Epithelial cell of prostate (primary cell): ENCODE results near the gene PTPRN.
A peak's percentile ranks its signal among the peaks of the same experiment; 100 is the strongest.
"Not testable (repeated sequence)": the region's sequence is repeated elsewhere in the genome, so short reads cannot be mapped to it uniquely, and the experiment has no call there.

ENCODE experiments used
- DNase-seq: peaks from one replicate; pipeline ENCODE4 v3.0.0-alpha.2; 2011; ENCODE audit warnings: low read depth, low spot score
- H3K27ac ChIP-seq: fragments of 450-650 bp; 2 replicates; pipeline ENCODE4 v1.5.1; 2017; ENCODE audit warnings: mild to moderate bottlenecking

The PTPRN gene

DNA sequence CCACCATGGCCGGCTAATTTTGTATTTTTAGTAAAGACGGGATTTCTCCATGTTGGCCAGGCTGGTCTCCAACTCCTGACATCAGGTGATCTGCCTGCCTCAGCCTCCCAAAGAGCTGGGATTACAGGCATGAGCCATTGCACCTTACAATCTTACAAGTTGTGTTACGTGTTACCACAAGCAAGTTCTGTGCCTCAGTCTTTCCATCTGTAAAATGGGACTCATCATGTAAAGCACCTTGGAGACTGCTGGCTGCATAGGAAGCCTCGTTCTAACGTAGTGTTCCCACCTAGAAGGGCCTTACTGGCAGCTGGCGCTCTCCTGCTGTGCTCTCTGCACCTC, 20.0 kb downstream of the PTPRN start:
- H3K27ac ChIP-seq = no peak overlapping the region
- no peak for DNase-seq

DNA sequence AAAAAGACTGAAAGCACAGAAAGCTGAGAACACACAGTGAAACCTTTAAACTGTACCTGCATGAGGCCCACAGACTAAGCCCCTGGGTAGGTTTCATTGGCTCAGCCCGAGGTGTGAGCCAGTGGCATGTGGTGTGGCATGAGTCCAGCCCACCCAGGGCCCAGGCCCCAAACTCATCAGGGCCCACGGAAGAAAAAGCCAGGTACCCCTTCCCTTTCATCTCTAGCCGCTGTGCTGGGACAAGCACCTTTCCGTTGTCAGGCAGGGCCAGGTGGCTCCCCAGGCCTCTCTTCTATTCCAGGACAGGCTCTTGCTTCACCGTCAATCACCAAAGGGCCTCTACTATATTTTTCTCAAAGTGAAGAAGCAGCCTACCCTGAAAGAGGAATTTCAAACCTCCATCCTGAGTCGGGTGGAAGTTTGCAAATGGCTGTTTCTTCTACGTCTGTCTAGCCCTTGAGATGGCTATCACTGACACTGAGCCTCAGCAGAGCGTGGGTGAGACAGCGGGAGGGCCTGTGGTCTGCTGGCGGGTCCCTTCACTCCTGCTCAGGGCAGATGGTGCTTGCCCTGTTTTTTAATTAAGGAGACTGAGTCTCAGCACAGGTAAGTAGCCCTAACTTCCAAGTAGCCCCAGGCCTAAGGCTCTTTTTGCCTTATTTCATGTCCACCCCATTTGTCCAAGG, 21.5 kb downstream of the PTPRN start:
- DNase-seq = no peak
- H3K27ac ChIP-seq = no peak overlapping the region

DNA sequence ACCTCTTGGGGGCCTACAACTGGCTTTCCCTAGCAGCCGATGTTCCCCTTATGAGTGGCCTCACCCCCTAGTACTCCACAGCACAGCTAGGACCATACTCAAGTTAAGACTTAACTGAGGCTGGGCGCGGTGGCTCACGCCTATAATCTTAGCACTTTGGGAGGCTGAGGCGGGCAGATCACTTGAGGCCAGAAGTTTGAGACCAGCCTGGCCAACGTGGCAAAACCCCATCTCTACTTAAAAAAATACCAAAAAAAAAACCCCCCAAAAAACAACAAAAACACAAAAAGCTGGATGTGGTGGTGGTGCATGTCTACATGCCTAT, 22.1 kb downstream of the PTPRN start:
- peak overlapping the region; percentile 63 for H3K27ac ChIP-seq
- not testable (repeated sequence) for DNase-seq

DNA sequence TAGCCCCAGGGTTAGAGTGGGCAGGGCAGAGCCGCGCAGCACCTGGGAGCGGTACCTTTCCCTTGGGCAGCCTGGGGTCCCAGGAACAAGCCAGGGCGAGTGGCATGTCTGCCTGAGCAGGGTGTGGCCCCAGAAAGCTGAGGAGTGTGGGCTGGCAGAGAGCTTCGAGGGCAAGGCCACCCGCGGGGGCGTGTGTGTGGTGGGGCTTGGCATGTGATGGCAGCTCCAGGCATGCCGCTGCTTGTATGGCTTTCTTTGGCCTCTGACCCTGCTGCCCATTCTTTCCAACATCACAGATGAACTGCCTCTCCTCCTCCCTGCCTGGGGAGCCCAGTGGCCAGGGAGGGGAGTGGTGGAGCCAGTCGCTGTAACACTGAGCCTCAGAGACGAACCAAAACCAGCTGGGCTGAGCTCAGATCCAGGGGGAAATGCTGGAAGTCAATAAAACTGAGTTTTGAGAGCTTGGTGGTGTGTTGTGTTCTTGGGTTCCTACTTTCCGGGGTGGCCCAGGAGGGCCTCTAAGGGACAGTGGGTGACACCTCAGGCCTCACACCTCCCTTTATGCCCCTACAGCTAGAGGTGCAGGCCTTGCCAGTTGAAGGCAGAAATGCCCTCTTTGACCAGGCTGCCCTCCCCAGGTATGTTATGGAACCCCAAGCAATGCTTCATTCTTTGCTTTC, 22.6 kb downstream of the PTPRN start:
- peak overlapping the region; percentile 63 for H3K27ac ChIP-seq
- DNase-seq = no peak

DNA sequence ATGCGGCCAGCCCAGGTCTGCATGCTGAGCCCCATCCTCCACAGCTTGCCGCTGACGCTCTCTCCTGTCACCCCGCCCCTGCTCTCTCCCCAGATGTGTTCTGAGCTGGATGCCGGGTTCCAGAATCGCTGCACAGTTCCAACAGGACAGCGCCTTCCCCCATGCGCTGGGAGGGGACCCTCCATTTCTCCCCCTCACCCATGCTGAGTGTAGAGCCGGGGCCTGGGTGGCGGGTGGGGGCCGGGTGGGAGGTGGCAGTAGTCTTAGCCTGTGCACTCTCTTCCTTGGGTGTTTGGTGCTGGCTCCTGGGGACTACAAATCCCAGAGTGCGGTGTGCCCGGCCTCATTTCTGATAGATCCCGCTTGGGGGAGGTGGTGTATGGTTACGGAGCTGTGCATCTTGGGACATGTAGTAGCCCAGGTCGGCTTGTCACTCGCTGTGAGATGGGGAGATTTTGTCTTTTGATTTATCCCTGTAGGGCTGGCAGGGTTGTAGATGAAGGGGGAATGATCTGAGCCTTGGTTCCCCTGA, 23.2 kb downstream of the PTPRN start:
- DNase-seq = no peak
- H3K27ac ChIP-seq = peak overlapping the region; percentile 63

DNA sequence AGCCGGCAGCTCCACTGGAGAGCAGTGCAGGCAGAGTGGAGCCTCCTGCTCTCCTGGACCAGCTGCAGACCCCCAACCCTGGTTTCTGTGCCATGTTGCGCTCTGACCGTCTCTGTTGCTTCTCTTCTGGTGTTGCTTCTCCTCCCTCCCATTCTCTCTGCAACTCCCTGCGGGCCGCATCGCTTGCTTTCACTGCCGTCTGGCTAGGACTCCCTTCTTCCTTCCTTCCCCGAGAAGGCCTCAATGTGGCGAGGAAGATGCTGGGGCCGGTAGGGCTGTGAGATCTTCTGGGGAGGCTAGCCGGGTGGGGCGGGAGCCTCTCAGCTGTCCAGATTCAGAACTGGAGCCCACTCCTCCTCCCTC, 23.8 kb downstream of the PTPRN start:
- no peak for DNase-seq
- peak overlapping the region; percentile 63 for H3K27ac ChIP-seq

DNA sequence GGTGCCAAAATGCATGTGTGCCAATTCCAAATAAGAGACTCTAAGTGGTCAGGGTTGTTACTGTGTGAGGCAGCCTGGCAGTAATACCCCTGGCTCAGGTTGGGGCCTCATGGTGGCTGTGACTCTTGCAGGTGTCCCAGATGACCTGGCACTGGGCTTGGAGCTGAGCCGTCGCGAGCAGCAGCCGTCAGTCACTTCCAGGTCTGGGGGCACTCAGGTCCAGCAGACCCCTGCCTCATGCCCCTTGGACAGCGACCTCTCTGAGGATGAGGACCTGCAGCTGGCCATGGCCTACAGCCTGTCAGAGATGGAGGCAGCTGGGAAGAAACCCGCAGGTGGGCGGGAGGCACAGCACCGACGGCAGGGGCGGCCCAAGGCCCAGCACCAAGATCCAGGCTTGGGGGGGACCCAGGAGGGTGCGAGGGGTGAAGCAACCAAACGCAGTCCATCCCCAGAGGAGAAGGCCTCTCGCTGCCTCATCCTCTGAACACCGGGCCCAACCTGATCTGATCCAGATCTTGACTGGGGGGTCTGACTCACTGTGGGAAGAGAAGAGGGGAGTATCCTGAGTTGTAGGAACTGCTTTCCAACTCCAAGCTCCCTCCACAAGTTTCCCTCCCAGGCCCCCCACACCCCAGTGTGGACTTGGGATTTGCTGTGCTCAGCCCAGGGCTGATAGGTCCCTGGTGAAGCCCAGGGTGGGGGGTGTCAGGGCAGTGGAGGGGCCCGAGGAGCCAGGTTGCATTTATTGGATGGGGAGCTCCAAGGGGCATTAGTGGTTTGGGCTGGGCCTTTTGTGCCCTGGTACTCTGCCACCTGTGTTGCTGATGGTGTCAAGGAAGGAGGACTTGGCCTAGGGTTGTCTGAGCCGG, 24.5 kb downstream of the PTPRN start:
- DNase-seq = no peak
- peak overlapping the region; percentile 63 for H3K27ac ChIP-seq

DNA sequence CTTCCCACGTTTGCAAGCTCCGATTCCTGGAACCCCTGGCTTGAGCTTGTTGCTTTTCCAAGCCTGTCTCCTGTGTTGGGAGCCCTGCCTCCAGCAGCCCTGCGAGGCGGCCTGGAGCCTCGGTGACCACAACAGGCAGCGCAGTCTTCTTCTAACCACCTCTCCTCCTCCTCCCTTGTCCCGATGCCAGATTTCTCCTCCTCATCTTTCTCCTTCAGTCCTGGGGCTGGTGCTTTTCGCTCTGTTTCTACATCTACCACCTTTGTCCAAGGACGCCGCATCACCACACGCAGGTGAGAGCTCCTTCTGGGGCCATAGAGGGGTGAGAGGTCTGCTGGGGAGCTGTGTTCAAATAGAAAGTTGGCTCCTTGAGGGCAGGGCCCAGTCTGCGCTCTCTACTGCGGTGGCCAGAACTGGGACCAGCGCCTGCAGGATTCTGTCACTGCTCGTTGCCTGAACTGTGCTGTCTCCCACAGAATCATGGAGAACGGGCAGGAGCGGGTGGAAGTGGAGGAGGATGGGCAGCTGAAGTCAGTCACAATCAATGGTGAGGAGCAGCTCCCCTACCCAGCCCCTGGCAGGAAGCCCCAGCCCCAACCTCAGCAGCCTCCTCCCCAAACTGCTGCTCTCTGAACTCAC, 26.1 kb downstream of the PTPRN start:
- DNase-seq = no peak
- H3K27ac ChIP-seq = no peak overlapping the region

DNA sequence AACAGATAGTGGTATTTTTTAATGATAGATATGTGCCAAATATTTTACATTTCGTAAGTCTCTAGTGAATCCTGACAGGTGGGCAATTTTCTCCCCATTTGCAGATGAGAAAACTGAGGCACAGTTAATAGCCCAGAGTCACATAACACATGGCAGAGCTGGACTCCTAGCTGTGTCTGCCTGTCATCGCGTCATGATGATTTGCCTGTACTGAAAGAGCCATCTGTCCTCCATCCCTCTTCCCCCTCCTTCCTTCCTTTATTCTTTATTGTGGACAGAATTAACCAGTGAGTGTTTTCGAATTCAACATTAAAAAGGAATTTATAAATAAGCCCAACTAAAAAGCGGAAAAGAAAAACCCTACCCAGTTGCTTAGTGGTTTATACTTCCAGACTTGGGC, 26.8 kb downstream of the PTPRN start:
- no peak for DNase-seq
- no peak overlapping the region for H3K27ac ChIP-seq

DNA sequence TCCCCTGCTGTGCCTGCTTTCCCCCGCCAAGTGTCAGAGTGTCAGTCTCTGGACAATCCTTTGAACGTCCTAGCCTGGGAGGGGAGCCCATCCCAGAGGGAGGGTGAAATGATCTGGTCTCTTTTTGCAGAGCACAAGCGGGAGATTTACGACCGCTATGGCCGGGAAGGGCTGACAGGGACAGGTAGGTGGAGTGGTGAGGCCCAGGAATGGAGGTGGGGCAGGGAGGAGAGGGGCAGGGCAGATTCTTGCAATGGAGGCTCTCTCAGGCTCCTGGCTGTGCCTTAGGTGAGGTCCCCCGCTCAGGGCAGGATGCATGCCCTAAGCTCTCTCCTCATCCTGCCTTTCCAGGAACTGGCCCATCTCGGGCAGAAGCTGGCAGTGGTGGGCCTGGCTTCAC, 27.6 kb downstream of the PTPRN start:
- DNase-seq = no peak
- no peak overlapping the region for H3K27ac ChIP-seq

DNA sequence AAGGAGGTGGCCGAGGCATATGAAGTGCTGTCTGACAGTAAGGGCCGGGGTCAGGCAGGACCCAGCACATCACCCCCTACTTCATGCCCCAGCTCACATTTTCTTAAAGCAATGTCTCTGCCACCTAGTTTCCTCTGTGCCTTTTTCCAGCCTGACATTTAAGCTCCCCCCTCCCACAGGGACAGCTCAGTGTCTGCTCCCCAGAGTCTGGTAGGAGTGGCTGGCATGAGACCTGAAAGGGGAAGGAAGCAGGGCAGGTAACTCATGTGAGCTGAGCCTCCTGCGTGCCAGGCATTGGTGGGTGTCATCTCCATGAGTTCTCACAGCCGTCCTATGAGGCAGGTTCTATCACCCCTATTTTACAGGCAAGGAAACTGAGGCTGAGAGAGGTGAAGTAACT, 28.6 kb downstream of the PTPRN start:
- no peak for DNase-seq
- H3K27ac ChIP-seq = no peak overlapping the region

DNA sequence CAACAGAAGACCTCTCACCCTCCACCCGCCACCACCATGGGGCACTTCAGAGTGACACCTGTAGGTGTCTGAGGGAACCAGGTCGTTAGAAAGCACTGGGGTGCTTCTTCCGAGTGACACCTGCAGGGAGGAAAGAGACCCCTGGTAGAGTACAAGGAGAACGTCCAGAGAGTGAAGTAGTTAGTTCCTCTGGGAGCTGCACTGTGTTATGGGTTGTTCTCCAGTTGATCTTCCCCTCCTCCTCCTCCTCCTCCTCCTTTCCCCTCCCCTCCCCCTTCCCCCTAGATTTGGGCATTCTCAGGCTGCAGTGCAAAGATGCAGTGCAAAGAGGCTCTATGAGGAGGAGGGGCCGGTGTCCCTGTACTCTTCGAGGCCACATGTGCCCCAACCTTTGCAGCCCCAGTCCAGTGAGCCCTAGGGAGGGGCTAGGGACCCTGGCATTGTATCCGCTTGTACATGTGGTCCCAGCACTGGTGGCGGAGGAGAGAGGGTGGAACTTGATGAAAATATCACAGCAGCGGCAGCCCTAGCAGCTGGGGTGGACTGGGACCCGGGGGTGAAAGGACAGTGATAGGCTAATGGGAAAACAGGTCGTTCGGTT, 29.2 kb downstream of the PTPRN start:
- H3K27ac ChIP-seq = peak overlapping the region; percentile 94
- no peak for DNase-seq

DNA sequence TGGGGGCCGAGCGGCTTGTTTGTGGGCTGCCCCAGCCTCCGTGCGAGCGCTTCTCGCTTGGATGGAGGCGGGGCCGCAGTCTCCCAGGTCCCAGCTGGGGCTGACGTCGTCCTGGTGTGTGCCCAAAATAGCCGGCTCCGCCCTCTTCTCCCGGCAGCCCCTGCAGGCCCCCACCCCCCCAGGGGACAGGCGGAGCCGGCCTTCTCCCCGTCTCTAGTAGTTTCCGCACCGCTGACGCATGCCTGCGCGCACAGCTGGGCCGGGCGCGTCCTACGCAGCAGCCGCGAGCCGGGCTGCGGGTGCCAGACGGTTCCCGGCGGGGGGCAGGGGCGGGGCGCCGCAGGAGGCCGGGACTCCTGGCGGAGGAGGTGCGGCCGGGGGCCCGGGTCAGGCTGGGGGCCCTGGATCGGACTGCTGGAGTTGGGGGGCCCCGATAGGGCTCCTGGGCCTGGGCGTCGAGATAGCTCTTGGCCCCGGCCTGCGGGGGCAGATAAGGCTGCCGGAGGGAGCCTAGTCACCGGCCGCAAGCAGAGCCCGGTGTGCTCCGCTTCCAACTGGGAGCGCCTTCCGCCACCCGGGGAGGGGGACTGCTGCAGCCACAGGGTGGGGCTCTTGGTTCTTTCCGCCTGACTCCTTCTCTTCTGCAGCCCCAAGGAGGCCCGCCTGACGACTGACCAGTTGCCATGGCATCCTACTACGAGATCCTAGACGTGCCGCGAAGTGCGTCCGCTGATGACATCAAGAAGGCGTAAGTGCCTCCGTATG, 29.9 kb downstream of the PTPRN start, which contains the start of gene DNAJB2:
TSS of gene DNAJB2 (plus strand) at position 216 of the 765 bp plus-strand sequence. CDS start at position 684, 468 bp downstream.
- peak within 1 kb of the TSS; percentile 94 for H3K27ac ChIP-seq
- peak; percentile 98 for DNase-seq

DNA sequence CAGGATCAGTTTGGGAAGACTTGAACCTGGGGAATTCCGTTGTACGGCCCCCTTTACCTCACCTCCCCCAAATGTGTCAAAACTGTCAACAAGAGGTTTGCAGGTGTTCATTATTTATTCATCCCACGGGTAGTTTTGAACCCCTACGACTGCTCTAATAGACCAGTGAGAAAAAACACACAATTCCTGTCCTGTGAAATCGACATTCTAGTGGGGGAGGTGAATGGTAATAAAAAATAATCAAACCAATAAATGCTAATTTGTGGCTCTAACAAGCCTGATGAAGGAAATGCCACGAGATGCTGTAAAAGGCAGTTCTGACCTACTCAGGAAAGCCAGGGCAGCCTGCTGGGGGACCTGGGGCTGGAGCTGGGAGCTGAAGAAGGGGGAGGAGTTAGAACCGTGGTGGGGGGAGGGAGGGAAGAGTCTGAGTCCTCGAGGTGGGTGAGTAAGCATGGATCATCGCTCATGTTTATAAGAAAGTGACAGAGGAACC, 30.5 kb downstream of the PTPRN start:
- peak overlapping the region; percentile 94 for H3K27ac ChIP-seq
- DNase-seq = no peak

DNA sequence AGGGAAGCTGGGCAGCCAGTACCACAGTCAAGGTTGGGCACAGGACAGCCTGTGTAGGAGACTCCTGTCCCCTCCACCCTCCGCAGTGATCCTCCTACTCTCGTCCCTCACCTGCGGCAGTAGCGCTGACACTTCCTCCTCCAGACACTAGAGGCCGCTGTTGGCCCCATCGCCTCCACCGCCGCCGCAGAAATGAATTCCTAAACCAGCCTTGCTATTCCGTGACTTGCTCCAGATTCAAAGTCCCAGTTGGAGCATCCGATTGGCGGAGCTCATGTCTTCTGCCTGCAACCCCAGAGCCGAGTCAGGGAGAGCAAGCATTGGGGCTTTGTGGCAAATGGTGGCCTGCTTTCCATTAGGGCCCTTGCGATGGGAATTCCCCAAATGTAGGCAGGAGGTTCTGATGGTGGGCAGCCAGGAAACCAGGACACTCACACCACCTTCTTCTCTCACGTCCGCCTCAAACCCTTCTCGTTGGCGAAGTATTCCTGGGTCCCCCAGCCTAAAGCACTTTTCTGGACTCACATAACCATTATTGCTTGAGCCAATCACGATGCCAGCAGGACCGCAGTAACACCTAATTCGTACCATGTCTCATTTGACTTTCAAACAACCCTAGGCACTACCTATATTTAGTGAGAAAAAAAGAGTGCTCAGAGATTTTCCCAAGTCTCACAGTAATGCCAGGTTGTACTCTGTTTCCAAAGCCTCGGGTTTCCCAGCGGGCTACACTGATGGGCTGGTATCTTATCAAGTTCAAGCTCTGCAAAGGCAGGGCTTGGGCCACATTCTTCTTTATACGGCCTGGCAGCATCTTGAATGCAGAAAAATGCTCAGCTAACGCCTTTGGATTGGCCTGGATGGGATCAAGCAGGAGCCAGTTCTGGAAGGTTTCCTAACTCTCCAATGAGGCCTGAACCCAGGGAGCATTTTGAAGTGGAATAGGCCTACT, 31.2 kb downstream of the PTPRN start:
- DNase-seq = no peak
- H3K27ac ChIP-seq = peak overlapping the region; percentile 94

DNA sequence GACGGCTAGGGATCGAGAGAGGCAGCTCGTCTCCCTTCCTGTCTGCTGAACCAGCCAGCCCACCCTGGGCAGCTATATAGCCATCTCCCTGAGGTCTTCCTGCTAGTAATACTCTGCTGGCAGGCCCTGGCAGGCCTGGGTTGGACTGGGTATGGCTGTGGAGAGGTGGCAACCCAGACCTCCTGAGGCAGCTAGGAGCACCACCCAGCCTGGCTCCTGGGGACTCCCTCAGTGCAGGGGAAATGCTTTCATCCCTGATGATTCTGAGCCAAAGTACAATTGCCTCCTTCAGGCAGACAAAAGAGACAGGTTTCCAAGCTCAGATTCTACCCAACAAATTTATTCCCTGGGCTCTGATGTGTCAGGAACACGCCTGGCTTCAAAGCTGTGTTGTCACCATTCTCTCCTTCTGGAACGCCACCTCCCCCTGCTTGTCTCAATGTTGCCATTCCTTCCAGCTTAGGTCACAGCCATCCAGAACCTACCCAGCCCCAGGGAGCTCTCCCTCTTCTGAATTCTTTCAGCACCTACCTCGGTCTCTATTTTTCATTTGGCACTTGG, 34.8 kb downstream of the PTPRN start:
- peak overlapping the region; percentile 100 for H3K27ac ChIP-seq
- peak; percentile 78 for DNase-seq

DNA sequence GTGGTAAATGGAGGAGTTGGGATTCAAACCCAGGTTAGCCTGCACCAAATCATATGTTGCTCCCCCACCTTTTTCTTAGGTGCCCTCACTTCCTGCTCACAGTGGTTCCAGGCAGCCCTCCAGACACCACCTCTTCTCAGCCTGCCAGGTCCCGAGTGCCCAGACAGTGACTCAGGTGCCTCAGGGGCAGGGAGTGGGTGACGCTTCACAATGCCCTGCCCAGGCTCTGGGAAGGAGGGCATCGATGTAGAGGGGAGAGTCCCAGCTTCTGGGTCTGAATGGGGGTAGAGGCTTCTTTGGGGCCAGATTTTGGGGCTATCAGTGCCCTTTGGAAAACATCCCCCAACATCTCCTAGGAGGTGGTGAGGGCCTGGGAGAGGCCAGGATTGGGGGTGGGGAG, 35.3 kb downstream of the PTPRN start:
- peak; percentile 94 for DNase-seq
- H3K27ac ChIP-seq = peak overlapping the region; percentile 100

DNA sequence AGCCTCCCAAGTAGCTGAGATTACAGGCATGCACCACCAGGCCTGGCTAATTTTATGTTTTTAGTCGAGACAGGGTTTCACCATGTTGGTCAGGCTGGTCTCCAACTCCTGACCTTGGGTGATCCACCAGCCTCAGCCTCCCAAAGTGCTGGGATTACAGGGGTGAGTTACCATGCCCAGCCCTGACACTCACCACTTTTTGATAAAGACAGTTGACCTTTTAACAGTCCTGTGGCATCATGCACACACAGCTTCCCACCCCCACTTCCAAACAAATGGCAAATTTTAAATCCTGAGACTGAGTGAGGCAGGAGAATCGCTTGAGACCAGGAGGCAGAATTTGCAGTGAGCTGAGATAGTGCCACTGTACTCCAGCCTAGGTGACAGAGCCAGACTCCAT, 36.2 kb downstream of the PTPRN start:
- no peak for DNase-seq
- H3K27ac ChIP-seq = peak overlapping the region; percentile 100
